Posterior cingulate gyrus (tissue), 11 donors: ENCODE measurements around the gene STMP1.
"Not testable (repeated sequence)": the region's sequence is repeated elsewhere in the genome, so short reads cannot be mapped to it uniquely, and the experiment has no call there.

Experiments
- DNase-seq, 10 donors: peaks; one replicate each; pipeline versions ENCODE4 v3.0.0 to v3.0.0-alpha.2; 2020 to 2021; ENCODE audit warnings: mixed read lengths in 3 of 10
- intact Hi-C: fragments of 100-400 bp; cut with DNase I; formaldehyde crosslinking; loops from one replicate; pipeline ENCODE4 v1.15.1; 2023

The STMP1 gene

DNA sequence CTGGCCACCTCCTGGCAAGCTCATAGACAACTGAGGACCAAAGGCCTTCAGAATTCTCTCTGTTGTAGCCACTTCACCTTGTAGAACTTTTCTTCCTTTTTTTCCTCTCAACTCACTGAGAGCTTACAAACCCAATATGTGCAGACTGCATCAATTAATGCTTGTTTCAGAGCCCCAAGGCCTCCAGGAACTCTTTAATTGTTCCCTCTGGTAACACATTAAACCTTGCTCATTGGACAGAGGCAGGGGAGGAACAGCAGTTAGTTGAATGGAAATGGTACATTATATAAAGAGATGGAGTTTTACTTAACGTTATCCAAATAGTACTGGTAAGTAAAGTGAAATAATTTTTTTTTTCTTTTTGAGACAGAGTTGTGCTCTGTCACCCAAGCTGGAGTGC lies 25.2 kb downstream of the STMP1 start:
- DNase-seq, result no peak
- intact Hi-C loops, result no loop called here

DNA sequence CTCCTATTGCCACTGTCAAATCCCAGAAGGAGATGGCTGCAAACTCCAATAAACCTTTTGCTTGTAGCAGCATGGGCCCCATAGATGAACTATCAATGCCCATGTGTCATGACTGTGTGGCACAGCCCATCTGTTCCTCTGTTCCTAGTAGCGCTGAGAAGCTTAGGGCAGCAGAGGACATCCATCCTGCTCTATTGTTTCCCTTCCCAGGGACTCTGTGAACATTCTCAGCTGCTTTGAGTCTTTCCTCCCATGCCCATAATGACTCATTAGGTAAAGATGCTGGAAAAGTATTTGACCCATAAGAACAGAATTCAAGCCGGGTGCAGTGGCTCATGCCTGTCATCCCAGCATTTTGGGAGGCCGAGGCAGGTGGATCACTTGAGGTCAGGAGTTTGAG lies 28.3 kb downstream of the STMP1 start:
- DNase-seq, result no peak
- intact Hi-C loops, result no loop called here

DNA sequence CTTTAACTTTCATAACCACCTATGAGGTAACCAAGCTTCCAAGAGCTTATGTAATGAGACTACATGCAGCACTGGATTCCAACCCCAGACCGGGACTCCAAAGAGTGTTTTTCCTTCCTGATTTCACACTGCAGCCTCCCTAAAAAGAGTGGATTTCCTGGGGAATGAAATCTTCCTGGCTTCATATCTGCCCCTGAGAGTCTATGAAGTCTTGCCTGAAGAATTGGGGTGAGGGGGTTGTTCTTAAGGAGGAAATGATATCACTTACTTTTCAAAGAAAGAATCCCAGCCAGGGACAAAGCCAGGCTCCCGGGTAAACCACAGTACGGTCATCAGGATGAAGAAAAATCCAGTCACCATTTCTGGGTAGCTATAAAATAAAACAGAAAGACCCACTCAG lies 29.7 kb downstream of the STMP1 start:
- no peak for DNase-seq
- intact Hi-C loops, result no loop called here

- DNase-seq, intact Hi-C loops: not testable (repeated sequence)
Observed at GRCh38 chr7:135692606-135693005, 30.3 kb downstream of the STMP1 start.

GRCh38 chr7:135693558-135693957 lies 31.2 kb downstream of the STMP1 start:
- DNase-seq, result no peak
- intact Hi-C loops, result no loop called here

GRCh38 chr7:135697276-135698049 lies 35.1 kb downstream of the STMP1 start:
- intact Hi-C loops, result no loop called here
- no peak for DNase-seq

- DNase-seq, result no peak
- intact Hi-C loops, result no loop called here
Observed at GRCh38 chr7:135704074-135704473, 41.8 kb downstream of the STMP1 start.

DNA sequence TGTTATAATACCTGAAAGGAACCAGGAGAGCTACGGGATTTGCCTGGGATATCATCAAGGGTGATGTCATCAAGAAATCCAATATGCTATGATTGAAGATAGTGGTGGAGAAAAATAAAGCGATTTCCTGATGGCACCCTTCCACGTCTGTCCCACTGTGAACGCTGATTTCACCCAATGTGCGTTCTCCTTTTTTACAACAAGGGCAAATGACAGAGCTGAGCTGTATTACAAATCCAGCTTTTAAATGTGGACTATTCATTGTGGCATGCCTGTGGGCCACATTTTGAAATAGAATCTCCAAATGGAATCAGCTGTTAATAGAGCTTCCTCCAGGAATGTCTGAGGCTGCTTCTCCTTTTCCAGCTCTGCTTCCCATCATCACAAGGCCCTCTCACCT lies 42.4 kb downstream of the STMP1 start:
- no peak for DNase-seq
- intact Hi-C loops, result no loop called here

DNA sequence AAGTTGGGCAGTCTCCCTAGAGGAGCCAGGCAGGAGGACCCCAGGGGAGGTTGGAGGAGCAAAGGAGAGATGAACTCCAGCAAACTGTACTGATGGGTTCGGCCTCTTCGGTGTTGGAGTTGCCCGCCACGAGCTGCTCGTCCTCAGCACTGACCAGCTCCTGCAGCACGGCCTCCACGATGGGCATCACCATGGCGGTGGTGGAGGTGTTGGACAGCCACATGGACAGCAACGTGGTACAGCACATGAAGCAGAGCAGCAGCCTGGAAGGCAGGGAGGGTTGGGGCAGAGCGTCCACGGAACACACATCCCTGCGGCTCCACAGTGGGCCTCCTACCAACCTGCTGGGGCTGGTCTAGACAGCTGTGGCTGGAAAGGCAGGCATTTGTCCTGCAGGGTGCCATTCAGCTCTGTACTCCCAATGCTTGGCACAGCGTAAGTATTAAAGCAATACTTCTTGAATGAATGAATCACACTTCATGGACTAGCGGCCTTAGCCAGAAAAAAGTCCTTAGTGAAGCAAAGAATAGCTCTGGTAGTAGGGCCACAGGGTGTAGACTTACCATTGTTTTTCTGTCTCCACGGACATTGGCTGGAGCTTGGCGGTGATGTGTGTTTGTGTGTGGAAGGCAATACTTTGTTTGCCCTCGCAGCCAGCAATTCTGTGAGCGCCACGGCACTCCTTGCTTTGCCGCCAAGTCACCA lies 43.9 kb downstream of the STMP1 start:
- intact Hi-C loops, result no loop called here
- DNase-seq, result peak in 2 of 10 donors; percentile 68 to 85

- intact Hi-C loops, result no loop called here
Observed at GRCh38 chr7:135706858-135707569, 44.7 kb downstream of the STMP1 start.

DNA sequence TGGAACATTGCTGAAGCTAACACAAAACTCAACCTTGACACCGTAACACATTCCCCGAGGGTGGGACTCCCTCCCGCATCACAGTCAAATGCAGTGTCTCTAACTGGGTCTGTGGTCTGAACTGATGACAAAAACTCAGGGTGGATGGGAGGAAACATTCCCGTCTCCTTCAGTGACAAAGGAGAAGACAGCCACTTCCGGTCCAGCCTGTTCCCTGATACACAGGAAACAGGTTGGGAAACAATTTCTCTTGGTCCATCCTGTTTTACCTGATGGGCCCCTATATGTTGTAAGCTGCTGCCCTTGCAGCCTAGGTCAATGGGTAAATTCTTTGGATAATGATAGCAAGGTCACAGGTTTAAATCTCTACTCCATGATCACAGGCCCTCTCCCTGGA lies 45.3 kb downstream of the STMP1 start:
- no peak for DNase-seq

More at GRCh38 chr7:135706858-135707569, 44.7 kb downstream of the STMP1 start:
- no peak for DNase-seq

GRCh38 chr7:135708041-135708440 lies 45.7 kb downstream of the STMP1 start:
- intact Hi-C loops, result no loop called here
- DNase-seq, result no peak

More for the DNA sequence above, 45.3 kb downstream of the STMP1 start:
- intact Hi-C loops, result no loop called here

- no peak for DNase-seq
- intact Hi-C loops, result no loop called here
Observed at GRCh38 chr7:135709508-135709907, 47.2 kb downstream of the STMP1 start.

DNA sequence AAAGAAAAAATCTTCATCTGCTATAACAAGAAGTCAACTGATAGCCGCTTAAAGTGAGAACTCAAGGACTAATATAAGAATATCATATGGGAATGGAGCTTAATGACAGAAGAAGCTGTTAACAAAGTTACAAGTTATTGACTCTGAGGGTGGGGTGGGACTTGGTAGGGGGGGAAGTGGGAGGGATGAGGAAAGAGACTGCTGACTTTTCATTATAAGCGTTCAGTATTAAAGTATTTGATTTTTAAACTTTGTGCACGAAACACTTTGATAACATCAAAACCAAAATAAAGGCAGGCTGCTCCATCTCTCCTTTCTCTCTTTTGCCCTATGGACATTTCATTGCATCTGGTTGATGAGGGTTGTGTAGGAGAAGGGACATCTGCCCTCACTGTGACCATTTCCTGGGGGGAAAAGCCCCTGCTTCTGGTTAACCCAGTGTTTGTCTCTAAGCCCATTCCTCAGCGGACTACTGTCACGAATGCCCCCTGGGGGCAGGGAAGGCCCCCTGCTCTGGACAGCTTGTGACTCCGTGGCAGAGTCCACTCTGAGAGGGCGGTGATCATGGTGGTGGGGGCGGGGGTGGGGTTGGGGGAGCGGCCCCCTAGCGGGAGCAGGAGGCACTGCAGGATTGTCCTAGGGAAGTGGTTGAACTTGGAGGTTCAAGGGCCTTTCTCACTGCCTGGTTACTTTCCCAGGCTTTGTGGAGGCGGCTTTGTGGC lies 48.3 kb downstream of the STMP1 start:
- no peak for DNase-seq
- intact Hi-C loops, result no loop called here

- no peak for DNase-seq
- intact Hi-C loops, result no loop called here
Observed at GRCh38 chr7:135711139-135711469, 48.8 kb downstream of the STMP1 start.

DNA sequence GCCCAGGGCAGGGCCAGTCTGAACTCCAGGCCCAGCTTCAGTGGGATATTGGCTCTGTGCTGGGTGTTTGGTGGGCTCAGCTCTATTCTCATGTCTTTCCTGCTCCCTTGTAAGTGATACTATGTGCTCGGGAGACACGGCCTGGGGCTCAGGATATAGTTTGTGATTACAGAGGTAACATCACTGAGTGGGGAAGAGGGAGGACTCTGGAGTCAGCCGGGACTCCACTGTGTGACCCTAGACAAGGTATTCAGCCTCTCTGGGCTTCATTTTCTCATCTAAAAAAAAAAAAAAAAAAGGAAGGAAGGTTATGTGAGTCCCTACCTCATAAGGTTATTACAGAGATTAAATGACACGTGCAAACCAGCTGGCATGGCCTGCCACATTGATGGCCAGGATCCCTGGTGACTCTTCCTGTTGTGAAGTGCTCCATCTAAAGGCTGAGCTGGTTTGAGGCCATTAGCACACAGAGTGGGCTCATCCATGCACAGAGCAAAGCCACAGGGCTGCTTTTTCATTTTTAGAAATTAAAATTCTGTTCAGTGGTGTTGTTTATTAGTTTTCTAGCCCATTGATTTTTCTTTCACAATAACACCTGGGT lies 50.0 kb downstream of the STMP1 start:
- DNase-seq, result no peak
- intact Hi-C loops, result no loop called here

DNA sequence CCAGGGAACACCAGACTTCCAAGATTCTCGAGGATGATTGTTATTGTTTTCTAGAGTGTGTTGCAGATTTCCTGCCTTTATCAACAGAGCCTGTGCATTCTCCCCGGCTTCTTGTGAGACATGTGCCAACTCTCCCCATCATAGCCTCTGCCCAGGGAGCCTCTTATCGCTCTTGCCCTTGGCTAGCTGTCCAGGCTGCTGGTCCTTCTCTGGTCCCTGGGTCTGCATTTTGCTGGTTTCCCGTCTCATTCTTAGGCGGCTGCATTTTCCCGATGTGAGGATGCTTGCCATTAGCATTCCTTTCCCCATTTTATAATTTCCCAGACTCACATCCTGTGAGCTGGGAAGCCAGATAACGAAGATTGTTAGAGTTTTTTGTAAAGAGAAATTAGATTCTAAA lies 50.5 kb downstream of the STMP1 start:
- intact Hi-C loops, result no loop called here
- no peak for DNase-seq

- DNase-seq, result no peak
- intact Hi-C loops, result no loop called here
Observed at GRCh38 chr7:135713836-135714470, 51.6 kb downstream of the STMP1 start.

DNA sequence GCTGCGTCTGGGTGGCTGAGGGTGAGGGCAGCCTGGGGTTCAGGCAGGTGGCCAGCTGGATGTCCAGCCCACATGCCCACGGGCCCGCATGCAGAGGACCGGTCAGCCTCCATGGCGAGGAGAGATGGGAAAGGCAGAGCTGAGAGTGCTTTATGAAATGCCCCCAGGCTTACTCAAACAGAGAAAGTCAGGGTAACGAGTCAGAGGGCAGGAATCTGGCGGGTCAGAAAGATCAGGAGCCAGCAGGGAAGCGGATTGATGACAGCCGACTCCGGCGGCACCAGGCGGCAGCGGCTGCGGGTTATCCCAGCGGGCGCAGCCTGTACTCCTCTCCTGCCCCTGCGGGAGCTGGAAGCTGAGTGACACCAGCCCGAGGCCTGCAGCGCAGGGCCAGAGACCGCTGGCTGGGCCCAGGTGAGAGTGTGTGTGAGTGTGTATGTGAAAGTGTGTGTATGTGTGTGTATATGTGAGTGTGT lies 52.3 kb downstream of the STMP1 start:
- intact Hi-C loops, result no loop called here
- no peak for DNase-seq

DNA sequence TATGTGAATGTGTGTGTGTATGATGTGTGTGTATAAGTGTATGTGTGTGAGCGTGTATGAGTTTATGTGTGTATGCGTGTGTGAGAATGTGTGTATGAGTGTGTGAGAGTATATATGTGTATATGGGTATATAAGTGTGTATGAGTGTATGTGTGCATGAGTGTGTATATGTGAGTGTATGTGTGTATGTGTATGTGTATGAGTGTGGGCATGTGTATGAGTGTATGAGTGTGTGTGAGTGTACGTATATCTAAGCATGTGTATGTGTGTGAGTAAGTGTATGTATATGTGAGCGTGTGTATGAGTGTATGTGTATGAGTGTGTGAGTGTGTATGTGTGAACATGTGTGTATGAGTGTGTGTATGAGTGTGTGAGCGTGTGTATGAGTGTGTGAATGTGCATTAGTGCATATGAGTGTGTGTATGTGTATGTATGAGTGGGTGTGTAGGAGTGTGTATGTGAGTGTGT lies 52.8 kb downstream of the STMP1 start:
- intact Hi-C loops, result no loop called here
- no peak for DNase-seq
